HEK293 (cell line): ENCODE results near the gene PHYH.

Experiments
- CTCF ChIA-PET: fragments of 350-600 bp; formaldehyde crosslinking; extraction: SDS; loops from one replicate; lab custom pipeline; 2021; ENCODE audit warnings: antibody characterized with exemption; lab: Yijun Ruan, JAX
- POLR2A ChIA-PET: fragments of 300-600 bp; formaldehyde crosslinking; extraction: SDS; loops from one replicate; lab custom pipeline; 2020; ENCODE audit warnings: antibody characterized with exemption, inconsistent platforms; lab: Yijun Ruan, JAX
- H3K27ac ChIP-seq: fragments of 200-500 bp; sonication (Bioruptor generic); 2 replicates; pipeline ENCODE4 v1.5.1; 2014; ENCODE audit warnings: low read depth, low read length, control low read depth, inconsistent platforms; ENCODE audit errors: extremely low read depth
- H3K36me3 ChIP-seq, 2 experiments: fragments of 200-500 bp in 1 of 2; sonication (Bioruptor generic) in 1 of 2; 1 replicate in 1 of 2; 2 replicates in 1 of 2; pipeline ENCODE4 v1.5.1; 2014 to 2017; ENCODE audit warnings: inconsistent platforms in 2 of 2, low read length in 2 of 2; ENCODE audit not compliant: control insufficient read depth in 2 of 2, insufficient read depth in 1 of 2
- H3K4me1 ChIP-seq: fragments of 200-500 bp; sonication (Bioruptor generic); 2 replicates; pipeline ENCODE4 v1.5.1; 2014; ENCODE audit warnings: mild to moderate bottlenecking, low read length, inconsistent platforms; ENCODE audit not compliant: control insufficient read depth, insufficient read depth
- H3K4me3 ChIP-seq: 2 replicates; pipeline ENCODE4 v1.5.1; 2011; ENCODE audit warnings: low read depth, mild to moderate bottlenecking, control low read depth, low read length, moderate library complexity
- H3K9me3 ChIP-seq: fragments of 200-500 bp; sonication (Bioruptor generic); 2 replicates; pipeline ENCODE4 v1.5.1; 2014; ENCODE audit warnings: low read depth, low read length, inconsistent platforms; ENCODE audit not compliant: control insufficient read depth, insufficient read depth
- IKZF3 ChIP-seq: fragments of 450-650 bp; IDR thresholded peaks from 2 replicates; pipeline ENCODE4 v1.5.0; 2018; ENCODE audit warnings: missing biosample characterization, mild to moderate bottlenecking, missing genetic modification characterization, moderate library complexity
- SP2 ChIP-seq: fragments of 450-650 bp; formaldehyde crosslinking; IDR thresholded peaks from 2 replicates; pipeline ENCODE4 v1.5.1; 2016; ENCODE audit warnings: missing biosample characterization, missing genetic modification characterization
- ZBTB17 ChIP-seq: fragments of 450-650 bp; formaldehyde crosslinking; IDR thresholded peaks from 2 replicates; pipeline ENCODE4 v1.5.1; 2016; ENCODE audit warnings: missing biosample characterization, missing genetic modification characterization
- ZBTB8A ChIP-seq: fragments of 450-650 bp; formaldehyde crosslinking; IDR thresholded peaks from 2 replicates; pipeline ENCODE4 v1.5.1; 2016; ENCODE audit warnings: missing biosample characterization, missing genetic modification characterization
- ZFP69B ChIP-seq: fragments of 450-650 bp; formaldehyde crosslinking; IDR thresholded peaks from 2 replicates; pipeline ENCODE4 v1.5.1; 2016; ENCODE audit warnings: missing biosample characterization, missing genetic modification characterization
- ZNF133 ChIP-seq: fragments of 450-650 bp; formaldehyde crosslinking; IDR thresholded peaks from 2 replicates; pipeline ENCODE4 v1.5.1; 2016; ENCODE audit warnings: missing biosample characterization, missing genetic modification characterization
- ZNF354C ChIP-seq: fragments of 450-650 bp; formaldehyde crosslinking; IDR thresholded peaks from 2 replicates; pipeline ENCODE4 v1.5.1; 2016; ENCODE audit warnings: missing biosample characterization, missing genetic modification characterization, low read depth, borderline replicate concordance
- ZNF501 ChIP-seq: fragments of 450-650 bp; formaldehyde crosslinking; IDR thresholded peaks from 2 replicates; pipeline ENCODE4 v1.5.1; 2016; ENCODE audit warnings: missing biosample characterization, missing genetic modification characterization
- ZNF521 ChIP-seq: fragments of 450-650 bp; formaldehyde crosslinking; IDR thresholded peaks from 2 replicates; pipeline ENCODE4 v1.5.1; 2017; ENCODE audit warnings: missing biosample characterization, mild to moderate bottlenecking, missing genetic modification characterization
- ZNF555 ChIP-seq: fragments of 450-650 bp; formaldehyde crosslinking; conservative IDR thresholded peaks from 2 replicates; pipeline ENCODE4 v1.5.1; 2017; ENCODE audit warnings: missing biosample characterization, mild to moderate bottlenecking, missing genetic modification characterization, inconsistent platforms
- ZNF660 ChIP-seq: fragments of 450-650 bp; IDR thresholded peaks from 2 replicates; pipeline ENCODE4 v1.5.1; 2018; ENCODE audit warnings: missing biosample characterization, mild to moderate bottlenecking, missing genetic modification characterization
- ZSCAN23 ChIP-seq: fragments of 450-650 bp; formaldehyde crosslinking; IDR thresholded peaks from 2 replicates; pipeline ENCODE4 v1.5.1; 2016; ENCODE audit warnings: missing biosample characterization, missing genetic modification characterization
- ZSCAN30 ChIP-seq: fragments of 450-650 bp; IDR thresholded peaks from 2 replicates; pipeline ENCODE4 v1.5.1; 2018; ENCODE audit warnings: missing biosample characterization, mild to moderate bottlenecking, missing genetic modification characterization, moderate library complexity
- TF ChIP-seq, protein P1 (sequence below): fragments of 450-650 bp; formaldehyde crosslinking; IDR thresholded peaks from 2 replicates; pipeline ENCODE4 v1.5.1; 2016; ENCODE audit warnings: missing biosample characterization, missing genetic modification characterization
- TF ChIP-seq, protein P2 (sequence below): fragments of 450-650 bp; formaldehyde crosslinking; optimal IDR thresholded peaks from 2 replicates; pipeline ENCODE3; 2016; ENCODE audit warnings: missing biosample characterization, mild to moderate bottlenecking, missing genetic modification characterization
- TF ChIP-seq, protein P3 (sequence below): fragments of 450-650 bp; formaldehyde crosslinking; IDR thresholded peaks from 2 replicates; pipeline ENCODE4 v1.5.1; 2016; ENCODE audit warnings: missing biosample characterization, missing genetic modification characterization
- TF ChIP-seq, protein P4 (sequence below): fragments of 450-650 bp; formaldehyde crosslinking; IDR thresholded peaks from 2 replicates; pipeline ENCODE4 v1.5.1; 2016; ENCODE audit warnings: missing biosample characterization, missing genetic modification characterization
- TF ChIP-seq, protein P5 (sequence below): fragments of 450-650 bp; formaldehyde crosslinking; IDR thresholded peaks from 2 replicates; pipeline ENCODE4 v1.5.1; 2016; ENCODE audit warnings: missing biosample characterization, missing genetic modification characterization

Gene PHYH

DNA sequence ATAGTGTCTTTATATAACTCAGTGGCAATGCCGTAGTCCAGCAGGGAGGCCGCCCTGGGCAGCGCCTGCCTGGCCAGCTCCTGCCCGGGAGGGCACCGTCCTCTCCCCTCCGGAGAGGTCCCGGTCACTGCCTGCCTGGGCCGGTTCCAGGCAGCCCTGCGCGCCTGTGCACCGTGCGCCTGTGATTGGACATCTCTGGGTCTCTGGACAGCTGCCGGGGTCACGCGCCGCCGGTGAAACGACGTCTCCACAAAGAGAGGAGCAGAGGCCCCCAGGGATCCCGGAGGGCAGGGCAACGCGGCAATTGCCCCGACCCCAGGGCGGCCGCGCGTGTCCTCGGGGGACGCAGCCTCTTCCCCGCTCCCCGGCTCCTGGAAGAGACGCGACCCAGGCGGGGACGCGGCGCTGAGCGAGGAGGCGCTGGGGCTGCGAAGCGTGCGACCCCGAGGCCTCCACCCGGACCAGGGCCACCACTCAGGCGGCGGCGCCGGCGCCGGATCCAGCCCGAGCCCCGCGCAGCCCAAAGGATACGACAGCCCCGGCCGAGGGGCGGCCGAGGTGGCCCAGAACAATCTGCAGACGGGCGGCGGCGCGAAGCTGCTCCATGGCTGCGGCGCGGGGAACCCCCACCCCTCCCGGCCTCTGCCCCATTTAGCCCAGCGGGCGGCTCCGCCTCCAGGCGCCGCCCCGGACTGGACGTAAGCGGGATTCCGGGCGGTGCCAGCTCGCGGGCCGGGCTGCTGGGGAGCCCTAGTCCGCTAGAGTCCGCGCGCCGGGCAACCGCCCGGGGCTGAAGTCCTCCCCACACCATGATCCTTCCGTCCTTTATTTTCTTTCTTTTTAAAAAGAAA lies at the start of gene PHYH (continued):
- TF ChIP-seq, protein P1, sequence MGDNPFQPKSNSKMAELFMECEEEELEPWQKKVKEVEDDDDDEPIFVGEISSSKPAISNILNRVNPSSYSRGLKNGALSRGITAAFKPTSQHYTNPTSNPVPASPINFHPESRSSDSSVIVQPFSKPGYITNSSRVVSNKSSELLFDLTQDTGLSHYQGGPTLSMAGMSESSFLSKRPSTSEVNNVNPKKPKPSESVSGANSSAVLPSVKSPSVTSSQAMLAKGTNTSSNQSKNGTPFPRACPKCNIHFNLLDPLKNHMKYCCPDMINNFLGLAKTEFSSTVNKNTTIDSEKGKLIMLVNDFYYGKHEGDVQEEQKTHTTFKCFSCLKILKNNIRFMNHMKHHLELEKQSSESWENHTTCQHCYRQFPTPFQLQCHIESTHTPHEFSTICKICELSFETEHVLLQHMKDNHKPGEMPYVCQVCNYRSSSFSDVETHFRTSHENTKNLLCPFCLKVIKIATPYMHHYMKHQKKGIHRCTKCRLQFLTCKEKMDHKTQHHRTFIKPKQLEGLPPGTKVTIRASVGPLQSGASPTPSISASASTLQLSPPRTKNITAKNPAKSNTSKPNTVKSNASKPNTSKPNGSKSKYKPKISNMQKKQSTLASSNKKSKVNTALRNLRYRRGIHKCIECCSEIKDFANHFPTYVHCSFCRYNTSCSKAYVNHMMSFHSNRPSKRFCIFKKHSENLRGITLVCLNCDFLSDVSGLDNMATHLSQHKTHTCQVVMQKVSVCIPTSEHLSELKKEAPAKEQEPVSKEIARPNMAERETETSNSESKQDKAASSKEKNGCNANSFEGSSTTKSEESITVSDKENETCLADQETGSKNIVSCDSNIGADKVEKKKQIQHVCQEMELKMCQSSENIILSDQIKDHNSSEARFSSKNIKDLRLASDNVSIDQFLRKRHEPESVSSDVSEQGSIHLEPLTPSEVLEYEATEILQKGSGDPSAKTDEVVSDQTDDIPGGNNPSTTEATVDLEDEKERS (tag by site-specific recombination): 0 out of 2 replicates have a peak, but pooled peaks have one; percentile 30
- TF ChIP-seq ZSCAN23: peak; percentile 51; the same call in 1 of the 2 replicates
- peak; percentile 91 for TF ChIP-seq ZNF660
- no peak for TF ChIP-seq ZNF354C

DNA sequence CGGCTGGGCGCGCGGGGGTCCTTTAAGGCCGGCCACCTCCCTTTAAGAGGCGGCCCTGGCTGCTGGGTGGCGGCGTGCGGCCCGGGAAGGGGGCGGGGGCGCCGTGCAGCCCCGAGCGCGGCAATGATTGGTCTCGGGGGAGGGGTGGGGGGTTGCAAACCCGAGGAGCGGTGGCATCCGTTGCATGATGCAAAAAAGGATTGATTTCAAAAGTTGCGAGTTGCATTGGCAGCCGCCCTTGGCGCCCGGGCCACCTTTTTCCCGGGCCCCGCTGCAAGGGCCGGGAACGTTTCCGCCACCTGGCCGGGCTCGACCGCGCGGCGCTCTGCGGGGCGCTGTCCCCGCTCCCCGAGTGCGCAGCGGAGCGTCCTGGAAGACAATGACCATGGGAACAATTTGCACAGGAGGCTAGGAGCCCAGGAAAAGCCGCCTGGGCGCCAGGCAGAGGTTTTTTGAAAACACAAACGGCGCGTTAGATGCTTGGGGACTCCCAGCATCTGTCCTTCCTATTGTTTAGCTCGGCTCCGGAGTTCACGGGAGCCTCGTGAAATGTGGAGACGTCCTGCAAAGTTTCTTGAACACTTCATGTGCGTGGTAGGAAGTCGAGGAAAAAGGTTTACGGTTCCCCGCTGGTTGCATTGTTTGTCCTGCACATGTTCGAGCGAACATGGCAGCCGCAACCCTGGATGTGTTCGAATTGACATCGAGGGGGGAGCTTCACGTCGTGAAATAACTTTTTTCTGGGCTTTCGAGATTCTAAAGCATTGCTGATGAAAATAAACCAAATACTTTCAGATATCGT lies 48.6 kb upstream of the PHYH start, which contains the start of gene SEPHS1:
TSS of gene SEPHS1 (minus strand) at position 78 of the 802 bp plus-strand sequence. CDS start 3,343 bp downstream, outside the sequence.
- H3K27ac ChIP-seq: peak within 1 kb of the TSS; percentile 98
- H3K4me1 ChIP-seq: no peaks in the 10 kb centered on the region; the same call in 1 of the 2 replicates
- peak within 1 kb of the TSS; percentile 66 for H3K4me3 ChIP-seq
- POLR2A ChIA-PET: interaction anchor here (0.6 to 1.3 kb wide), 2 partner anchors 46 to 215 kb away, joined by 3 read pairs; no protein-coding TSS in a partner anchor
- peaks cover 2 to 14% of the 10 kb centered on the region in 2 experiments; a peak in 2 of 3 replicates for H3K36me3 ChIP-seq
- CTCF ChIA-PET: no interaction called here
- no peaks in the 10 kb centered on the region for H3K9me3 ChIP-seq
- TF ChIP-seq ZSCAN30 (tag by site-specific recombination): peak; percentile 88; the same call in 1 of the 2 replicates
- peak; percentile 96 for TF ChIP-seq ZBTB8A (tag by site-specific recombination)
- TF ChIP-seq ZFP69B: peak; percentile 10; the same call in 1 of the 2 replicates
- no peak for TF ChIP-seq ZNF521 (tag by site-specific recombination)
- TF ChIP-seq, protein P2, sequence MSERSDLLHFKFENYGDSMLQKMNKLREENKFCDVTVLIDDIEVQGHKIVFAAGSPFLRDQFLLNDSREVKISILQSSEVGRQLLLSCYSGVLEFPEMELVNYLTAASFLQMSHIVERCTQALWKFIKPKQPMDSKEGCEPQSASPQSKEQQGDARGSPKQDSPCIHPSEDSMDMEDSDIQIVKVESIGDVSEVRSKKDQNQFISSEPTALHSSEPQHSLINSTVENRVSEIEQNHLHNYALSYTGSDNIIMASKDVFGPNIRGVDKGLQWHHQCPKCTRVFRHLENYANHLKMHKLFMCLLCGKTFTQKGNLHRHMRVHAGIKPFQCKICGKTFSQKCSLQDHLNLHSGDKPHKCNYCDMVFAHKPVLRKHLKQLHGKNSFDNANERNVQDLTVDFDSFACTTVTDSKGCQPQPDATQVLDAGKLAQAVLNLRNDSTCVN (tag by site-specific recombination): peak; percentile 91
- peak; percentile 80 for TF ChIP-seq SP2
- TF ChIP-seq ZNF501: peak; percentile 47; the same call in 1 of the 2 replicates
- TF ChIP-seq ZNF555: no peak
- TF ChIP-seq, protein P3, sequence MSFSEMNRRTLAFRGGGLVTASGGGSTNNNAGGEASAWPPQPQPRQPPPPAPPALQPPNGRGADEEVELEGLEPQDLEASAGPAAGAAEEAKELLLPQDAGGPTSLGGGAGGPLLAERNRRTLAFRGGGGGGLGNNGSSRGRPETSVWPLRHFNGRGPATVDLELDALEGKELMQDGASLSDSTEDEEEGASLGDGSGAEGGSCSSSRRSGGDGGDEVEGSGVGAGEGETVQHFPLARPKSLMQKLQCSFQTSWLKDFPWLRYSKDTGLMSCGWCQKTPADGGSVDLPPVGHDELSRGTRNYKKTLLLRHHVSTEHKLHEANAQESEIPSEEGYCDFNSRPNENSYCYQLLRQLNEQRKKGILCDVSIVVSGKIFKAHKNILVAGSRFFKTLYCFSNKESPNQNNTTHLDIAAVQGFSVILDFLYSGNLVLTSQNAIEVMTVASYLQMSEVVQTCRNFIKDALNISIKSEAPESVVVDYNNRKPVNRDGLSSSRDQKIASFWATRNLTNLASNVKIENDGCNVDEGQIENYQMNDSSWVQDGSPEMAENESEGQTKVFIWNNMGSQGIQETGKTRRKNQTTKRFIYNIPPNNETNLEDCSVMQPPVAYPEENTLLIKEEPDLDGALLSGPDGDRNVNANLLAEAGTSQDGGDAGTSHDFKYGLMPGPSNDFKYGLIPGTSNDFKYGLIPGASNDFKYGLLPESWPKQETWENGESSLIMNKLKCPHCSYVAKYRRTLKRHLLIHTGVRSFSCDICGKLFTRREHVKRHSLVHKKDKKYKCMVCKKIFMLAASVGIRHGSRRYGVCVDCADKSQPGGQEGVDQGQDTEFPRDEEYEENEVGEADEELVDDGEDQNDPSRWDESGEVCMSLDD (tag by site-specific recombination): peak; percentile 63
- TF ChIP-seq, protein P4, sequence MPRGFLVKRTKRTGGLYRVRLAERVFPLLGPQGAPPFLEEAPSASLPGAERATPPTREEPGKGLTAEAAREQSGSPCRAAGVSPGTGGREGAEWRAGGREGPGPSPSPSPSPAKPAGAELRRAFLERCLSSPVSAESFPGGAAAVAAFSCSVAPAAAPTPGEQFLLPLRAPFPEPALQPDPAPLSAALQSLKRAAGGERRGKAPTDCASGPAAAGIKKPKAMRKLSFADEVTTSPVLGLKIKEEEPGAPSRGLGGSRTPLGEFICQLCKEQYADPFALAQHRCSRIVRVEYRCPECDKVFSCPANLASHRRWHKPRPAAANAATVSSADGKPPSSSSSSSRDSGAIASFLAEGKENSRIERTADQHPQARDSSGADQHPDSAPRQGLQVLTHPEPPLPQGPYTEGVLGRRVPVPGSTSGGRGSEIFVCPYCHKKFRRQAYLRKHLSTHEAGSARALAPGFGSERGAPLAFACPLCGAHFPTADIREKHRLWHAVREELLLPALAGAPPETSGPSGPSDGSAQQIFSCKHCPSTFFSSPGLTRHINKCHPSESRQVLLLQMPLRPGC (tag by site-specific recombination): peak; percentile 56; the same call in 1 of the 2 replicates
- TF ChIP-seq ZNF133 (tag by site-specific recombination): no peak
- TF ChIP-seq, protein P5, sequence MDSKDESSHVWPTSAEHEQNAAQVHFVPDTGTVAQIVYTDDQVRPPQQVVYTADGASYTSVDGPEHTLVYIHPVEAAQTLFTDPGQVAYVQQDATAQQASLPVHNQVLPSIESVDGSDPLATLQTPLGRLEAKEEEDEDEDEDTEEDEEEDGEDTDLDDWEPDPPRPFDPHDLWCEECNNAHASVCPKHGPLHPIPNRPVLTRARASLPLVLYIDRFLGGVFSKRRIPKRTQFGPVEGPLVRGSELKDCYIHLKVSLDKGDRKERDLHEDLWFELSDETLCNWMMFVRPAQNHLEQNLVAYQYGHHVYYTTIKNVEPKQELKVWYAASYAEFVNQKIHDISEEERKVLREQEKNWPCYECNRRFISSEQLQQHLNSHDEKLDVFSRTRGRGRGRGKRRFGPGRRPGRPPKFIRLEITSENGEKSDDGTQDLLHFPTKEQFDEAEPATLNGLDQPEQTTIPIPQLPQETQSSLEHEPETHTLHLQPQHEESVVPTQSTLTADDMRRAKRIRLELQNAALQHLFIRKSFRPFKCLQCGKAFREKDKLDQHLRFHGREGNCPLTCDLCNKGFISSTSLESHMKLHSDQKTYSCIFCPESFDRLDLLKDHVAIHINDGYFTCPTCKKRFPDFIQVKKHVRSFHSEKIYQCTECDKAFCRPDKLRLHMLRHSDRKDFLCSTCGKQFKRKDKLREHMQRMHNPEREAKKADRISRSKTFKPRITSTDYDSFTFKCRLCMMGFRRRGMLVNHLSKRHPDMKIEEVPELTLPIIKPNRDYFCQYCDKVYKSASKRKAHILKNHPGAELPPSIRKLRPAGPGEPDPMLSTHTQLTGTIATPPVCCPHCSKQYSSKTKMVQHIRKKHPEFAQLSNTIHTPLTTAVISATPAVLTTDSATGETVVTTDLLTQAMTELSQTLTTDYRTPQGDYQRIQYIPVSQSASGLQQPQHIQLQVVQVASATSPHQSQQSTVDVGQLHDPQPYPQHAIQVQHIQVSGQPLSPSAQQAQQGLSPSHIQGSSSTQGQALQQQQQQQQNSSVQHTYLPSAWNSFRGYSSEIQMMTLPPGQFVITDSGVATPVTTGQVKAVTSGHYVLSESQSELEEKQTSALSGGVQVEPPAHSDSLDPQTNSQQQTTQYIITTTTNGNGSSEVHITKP: peak; percentile 36; the same call in 1 of the 2 replicates
- TF ChIP-seq ZBTB17 (tag by site-specific recombination): peak; percentile 89
- TF ChIP-seq IKZF3 (tag by site-specific recombination): peak; percentile 78
